HEK293 (cell line): ENCODE measurements around the gene NEURL1.

Experiments
- CTCF ChIA-PET: fragments of 350-600 bp; formaldehyde crosslinking; extraction: SDS; loops from one replicate; lab custom pipeline; 2021; ENCODE audit warnings: antibody characterized with exemption; lab: Yijun Ruan, JAX
- POLR2A ChIA-PET: fragments of 300-600 bp; formaldehyde crosslinking; extraction: SDS; loops from one replicate; lab custom pipeline; 2020; ENCODE audit warnings: antibody characterized with exemption, inconsistent platforms; lab: Yijun Ruan, JAX
- H3K27ac ChIP-seq: fragments of 200-500 bp; sonication (Bioruptor generic); 2 replicates; pipeline ENCODE4 v1.5.1; 2014; ENCODE audit warnings: low read depth, low read length, control low read depth, inconsistent platforms; ENCODE audit errors: extremely low read depth
- H3K36me3 ChIP-seq, 2 experiments: fragments of 200-500 bp in 1 of 2; sonication (Bioruptor generic) in 1 of 2; 1 replicate in 1 of 2; 2 replicates in 1 of 2; pipeline ENCODE4 v1.5.1; 2014 to 2017; ENCODE audit warnings: inconsistent platforms in 2 of 2, low read length in 2 of 2; ENCODE audit not compliant: control insufficient read depth in 2 of 2, insufficient read depth in 1 of 2
- H3K4me1 ChIP-seq: fragments of 200-500 bp; sonication (Bioruptor generic); 2 replicates; pipeline ENCODE4 v1.5.1; 2014; ENCODE audit warnings: mild to moderate bottlenecking, low read length, inconsistent platforms; ENCODE audit not compliant: control insufficient read depth, insufficient read depth
- H3K4me3 ChIP-seq: 2 replicates; pipeline ENCODE4 v1.5.1; 2011; ENCODE audit warnings: low read depth, mild to moderate bottlenecking, control low read depth, low read length, moderate library complexity
- H3K9me3 ChIP-seq: fragments of 200-500 bp; sonication (Bioruptor generic); 2 replicates; pipeline ENCODE4 v1.5.1; 2014; ENCODE audit warnings: low read depth, low read length, inconsistent platforms; ENCODE audit not compliant: control insufficient read depth, insufficient read depth
- AEBP2 ChIP-seq: fragments of 450-650 bp; formaldehyde crosslinking; IDR thresholded peaks from 2 replicates; pipeline ENCODE4 v1.5.1; 2016; ENCODE audit warnings: missing biosample characterization, missing genetic modification characterization, borderline replicate concordance
- ATF2 ChIP-seq: fragments of 450-650 bp; formaldehyde crosslinking; IDR thresholded peaks from 2 replicates; pipeline ENCODE4 v1.5.1; 2016; ENCODE audit warnings: missing biosample characterization, missing genetic modification characterization, low read depth
- EGR2 ChIP-seq: fragments of 450-650 bp; formaldehyde crosslinking; IDR thresholded peaks from 2 replicates; pipeline ENCODE4 v1.5.1; 2016; ENCODE audit warnings: low read depth, missing biosample characterization, missing genetic modification characterization
- TRIM28 ChIP-seq: IDR thresholded peaks from 2 replicates; pipeline ENCODE4 v1.6.1; 2011; ENCODE audit warnings: low read length, control low read depth, borderline replicate concordance
- WT1 ChIP-seq: fragments of 450-650 bp; formaldehyde crosslinking; IDR thresholded peaks from 2 replicates; pipeline ENCODE4 v1.5.1; 2016; ENCODE audit warnings: missing biosample characterization, missing genetic modification characterization
- ZBTB10 ChIP-seq: fragments of 450-650 bp; formaldehyde crosslinking; IDR thresholded peaks from 2 replicates; pipeline ENCODE4 v1.5.1; 2016; ENCODE audit warnings: missing biosample characterization, missing genetic modification characterization
- ZBTB17 ChIP-seq: fragments of 450-650 bp; formaldehyde crosslinking; IDR thresholded peaks from 2 replicates; pipeline ENCODE4 v1.5.1; 2016; ENCODE audit warnings: missing biosample characterization, missing genetic modification characterization
- ZBTB20 ChIP-seq: fragments of 450-650 bp; formaldehyde crosslinking; IDR thresholded peaks from 2 replicates; pipeline ENCODE4 v1.5.1; 2016; ENCODE audit warnings: missing biosample characterization, missing genetic modification characterization
- ZEB2 ChIP-seq: fragments of 450-650 bp; formaldehyde crosslinking; IDR thresholded peaks from 2 replicates; pipeline ENCODE4 v1.5.1; 2016; ENCODE audit warnings: missing biosample characterization, missing genetic modification characterization
- ZFHX2 ChIP-seq: fragments of 450-650 bp; formaldehyde crosslinking; conservative IDR thresholded peaks from 2 replicates; pipeline ENCODE4 v1.5.1; 2016; ENCODE audit warnings: missing biosample characterization, missing genetic modification characterization
- ZFP37 ChIP-seq: fragments of 450-650 bp; formaldehyde crosslinking; IDR thresholded peaks from 2 replicates; pipeline ENCODE4 v1.5.1; 2016; ENCODE audit warnings: missing biosample characterization, missing genetic modification characterization
- ZNF10 ChIP-seq: fragments of 450-650 bp; formaldehyde crosslinking; IDR thresholded peaks from 2 replicates; pipeline ENCODE4 v1.5.1; 2017; ENCODE audit warnings: missing biosample characterization, missing genetic modification characterization
- ZNF121 ChIP-seq: fragments of 450-650 bp; formaldehyde crosslinking; IDR thresholded peaks from 2 replicates; pipeline ENCODE4 v1.5.1; 2016; ENCODE audit warnings: missing biosample characterization, missing genetic modification characterization
- ZNF341 ChIP-seq: fragments of 450-650 bp; formaldehyde crosslinking; IDR thresholded peaks from 2 replicates; pipeline ENCODE4; 2016; ENCODE audit warnings: low read depth, missing biosample characterization, missing genetic modification characterization
- ZXDB ChIP-seq: fragments of 450-650 bp; formaldehyde crosslinking; IDR thresholded peaks from 2 replicates; pipeline ENCODE4 v1.5.1; 2016; ENCODE audit warnings: missing biosample characterization, missing genetic modification characterization
- TF ChIP-seq, protein P1 (sequence below): fragments of 450-650 bp; formaldehyde crosslinking; IDR thresholded peaks from 2 replicates; pipeline ENCODE4 v1.5.1; 2017; ENCODE audit warnings: missing biosample characterization, missing genetic modification characterization
- TF ChIP-seq, protein P2 (sequence below): fragments of 450-650 bp; formaldehyde crosslinking; IDR thresholded peaks from 2 replicates; pipeline ENCODE4 v1.5.1; 2016; ENCODE audit warnings: missing biosample characterization, missing genetic modification characterization

NEURL1 gene

GRCh38 chr10:103463499-103463898 is 30.0 kb upstream of the NEURL1 start:
- Histone ChIP-seq H3K9me3 (no peaks in the 10 kb centered on the region), H3K4me3 (no peak overlapping the region), H3K4me1 (no peaks in the 10 kb centered on the region), H3K27ac (no peak overlapping the region), H3K36me3 (no peaks in the 10 kb centered on the region)
- POLR2A ChIA-PET: interaction anchor here (0.7 kb wide), 1 partner anchor 19 kb away, joined by 4 read pairs; no protein-coding TSS in a partner anchor
- no peak for TF ChIP-seq TRIM28
- TF ChIP-seq, protein P1, sequence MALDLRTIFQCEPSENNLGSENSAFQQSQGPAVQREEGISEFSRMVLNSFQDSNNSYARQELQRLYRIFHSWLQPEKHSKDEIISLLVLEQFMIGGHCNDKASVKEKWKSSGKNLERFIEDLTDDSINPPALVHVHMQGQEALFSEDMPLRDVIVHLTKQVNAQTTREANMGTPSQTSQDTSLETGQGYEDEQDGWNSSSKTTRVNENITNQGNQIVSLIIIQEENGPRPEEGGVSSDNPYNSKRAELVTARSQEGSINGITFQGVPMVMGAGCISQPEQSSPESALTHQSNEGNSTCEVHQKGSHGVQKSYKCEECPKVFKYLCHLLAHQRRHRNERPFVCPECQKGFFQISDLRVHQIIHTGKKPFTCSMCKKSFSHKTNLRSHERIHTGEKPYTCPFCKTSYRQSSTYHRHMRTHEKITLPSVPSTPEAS (tag by site-specific recombination): no peak
- TF ChIP-seq EGR2 (tag by site-specific recombination): peak; percentile 68
- TF ChIP-seq ZBTB20 (tag by site-specific recombination): no peak
- TF ChIP-seq ZFHX2: peak; percentile 32
- CTCF ChIA-PET: interaction anchor here (0.7 to 1.3 kb wide), 3 partner anchors 14 to 101 kb away, joined by 3 to 4 read pairs (median 3); no protein-coding TSS in a partner anchor

- H3K36me3 ChIP-seq: no peaks in the 10 kb centered on the region
- TF ChIP-seq ZNF341: no peak
- no peak for TF ChIP-seq ZNF10 (tag by site-specific recombination)
- no peak for TF ChIP-seq ZEB2 (tag by site-specific recombination)
- no peak for TF ChIP-seq ZFP37 (tag by site-specific recombination)
- no peak for TF ChIP-seq WT1 (tag by site-specific recombination)
- no peak for TF ChIP-seq ZBTB10 (tag by site-specific recombination)
- TF ChIP-seq ZNF121 (tag by site-specific recombination): peak; percentile 83
- no peak for TF ChIP-seq ATF2
- no peaks in the 10 kb centered on the region for H3K4me1 ChIP-seq
- ChIA-PET CTCF (interaction anchor here (0.6 to 1.1 kb wide), 3 partner anchors 18 to 1173 kb away, joined by 3 read pairs; no protein-coding TSS in a partner anchor), POLR2A (interaction anchor here (0.9 to 1.0 kb wide), 2 partner anchors 11 to 13 kb away, joined by 3 to 4 read pairs; partner anchors contain the start of gene CALHM2)
- H3K27ac ChIP-seq: no peak overlapping the region
- no peaks in the 10 kb centered on the region for H3K9me3 ChIP-seq
- H3K4me3 ChIP-seq: no peak overlapping the region
Measured at GRCh38 chr10:103465411-103466179, 27.9 kb upstream of the NEURL1 start.

DNA sequence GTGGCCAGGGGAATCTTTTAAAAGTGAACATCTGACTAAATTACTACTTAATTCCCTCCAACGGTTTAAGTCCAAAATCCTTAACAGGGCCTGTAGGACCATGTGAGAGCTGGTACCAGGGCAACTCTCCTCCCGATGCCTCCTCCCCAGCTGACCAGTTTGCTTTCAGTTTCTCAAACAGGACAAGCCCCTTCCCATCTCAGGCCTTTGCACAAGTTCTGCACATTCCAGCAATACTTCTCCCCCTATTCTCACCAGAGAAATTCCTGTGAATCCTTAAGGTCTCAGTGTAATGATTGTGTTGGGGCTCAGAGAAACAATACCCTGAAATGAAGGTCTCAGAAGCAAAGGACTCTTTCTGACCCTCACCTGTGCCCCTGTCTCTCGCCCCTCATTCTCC is 26.8 kb upstream of the NEURL1 start:
- Histone ChIP-seq H3K4me3 (no peak overlapping the region), H3K36me3 (no peaks in the 10 kb centered on the region), H3K27ac (no peak overlapping the region), H3K4me1 (no peaks in the 10 kb centered on the region), H3K9me3 (no peaks in the 10 kb centered on the region)
- ChIA-PET POLR2A (no interaction called here), CTCF (no interaction called here)
- TF ChIP-seq ZBTB17 (no peak), ZXDB (tag by site-specific recombination) (no peak), AEBP2 (tag by site-specific recombination) (no peak)
- TF ChIP-seq, protein P2, sequence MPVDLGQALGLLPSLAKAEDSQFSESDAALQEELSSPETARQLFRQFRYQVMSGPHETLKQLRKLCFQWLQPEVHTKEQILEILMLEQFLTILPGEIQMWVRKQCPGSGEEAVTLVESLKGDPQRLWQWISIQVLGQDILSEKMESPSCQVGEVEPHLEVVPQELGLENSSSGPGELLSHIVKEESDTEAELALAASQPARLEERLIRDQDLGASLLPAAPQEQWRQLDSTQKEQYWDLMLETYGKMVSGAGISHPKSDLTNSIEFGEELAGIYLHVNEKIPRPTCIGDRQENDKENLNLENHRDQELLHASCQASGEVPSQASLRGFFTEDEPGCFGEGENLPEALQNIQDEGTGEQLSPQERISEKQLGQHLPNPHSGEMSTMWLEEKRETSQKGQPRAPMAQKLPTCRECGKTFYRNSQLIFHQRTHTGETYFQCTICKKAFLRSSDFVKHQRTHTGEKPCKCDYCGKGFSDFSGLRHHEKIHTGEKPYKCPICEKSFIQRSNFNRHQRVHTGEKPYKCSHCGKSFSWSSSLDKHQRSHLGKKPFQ (tag by site-specific recombination): no peak
